Endothelial cell of hepatic sinusoid (primary cell): ENCODE results near the gene MERTK.
"Not testable (repeated sequence)": the region's sequence is repeated elsewhere in the genome, so short reads cannot be mapped to it uniquely, and the experiment has no call there.

Experiments
- in situ Hi-C: cut with HindIII; loops from 2 replicates; pipeline ENCODE4 v1.10.0; 2017; ENCODE audit warnings: low sequenced_read_pairs

The MERTK gene

GRCh38 chr2:112034924-112035323, 136.5 kb downstream of the MERTK start:
- in situ Hi-C loops, result no loop called here

- in situ Hi-C loops, result no loop called here
Measured at GRCh38 chr2:112035786-112036185, 137.4 kb downstream of the MERTK start.

- in situ Hi-C loops, result not testable (repeated sequence)
Measured at GRCh38 chr2:112039556-112039955, 141.1 kb downstream of the MERTK start.

GRCh38 chr2:112040066-112040465, 141.7 kb downstream of the MERTK start:
- in situ Hi-C loops, result not testable (repeated sequence)

- in situ Hi-C loops, result not testable (repeated sequence)
Measured at GRCh38 chr2:112041460-112041859, 143.1 kb downstream of the MERTK start.

GRCh38 chr2:112045446-112046014, 147.1 kb downstream of the MERTK start:
- in situ Hi-C loops, result no loop called here

- in situ Hi-C loops, result no loop called here
Measured at GRCh38 chr2:112046231-112046630, 147.8 kb downstream of the MERTK start.

GRCh38 chr2:112047537-112048235, 149.3 kb downstream of the MERTK start:
- in situ Hi-C loops, result no loop called here

GRCh38 chr2:112048236-112048592, 149.8 kb downstream of the MERTK start:
- in situ Hi-C loops, result no loop called here

- in situ Hi-C loops, result no loop called here
Measured at GRCh38 chr2:112048887-112049286, 150.5 kb downstream of the MERTK start.

GRCh38 chr2:112050316-112050715, 151.9 kb downstream of the MERTK start:
- in situ Hi-C loops, result no loop called here

GRCh38 chr2:112053917-112054846, 155.8 kb downstream of the MERTK start:
- in situ Hi-C loops, result no loop called here

GRCh38 chr2:112054847-112055729, 156.7 kb downstream of the MERTK start, which contains the start of gene TMEM87B:
Gene TMEM87B (plus strand): TSS chr2:112055269. CDS start chr2:112055592, 323 bp downstream.
- in situ Hi-C loops, result no loop called here

- in situ Hi-C loops, result no loop called here
Measured at GRCh38 chr2:112055730-112056625, 157.6 kb downstream of the MERTK start.

GRCh38 chr2:112056626-112056987, 158.2 kb downstream of the MERTK start:
- in situ Hi-C loops, result no loop called here

- in situ Hi-C loops, result no loop called here
Measured at GRCh38 chr2:112059671-112060070, 161.3 kb downstream of the MERTK start.

- in situ Hi-C loops, result no loop called here
Measured at GRCh38 chr2:112061299-112061698, 162.9 kb downstream of the MERTK start.

- in situ Hi-C loops, result no loop called here
Measured at GRCh38 chr2:112061840-112062239, 163.4 kb downstream of the MERTK start.

GRCh38 chr2:112062894-112063293, 164.5 kb downstream of the MERTK start:
- in situ Hi-C loops, result no loop called here

GRCh38 chr2:112065486-112065885, 167.1 kb downstream of the MERTK start:
- in situ Hi-C loops, result no loop called here
